A673 (cell line): ENCODE data around the gene CFHR5.

Experiments used
- CTCF ChIP-seq: fragments of 300-800, 200-600 bp; sonication (generic); conservative IDR thresholded peaks from 2 replicates; pipeline ENCODE4 v1.5.1; 2017; ENCODE audit warnings: low read depth, mild to moderate bottlenecking, antibody characterized with exemption, low read length, moderate library complexity, mixed read lengths
- EZH2 ChIP-seq: fragments of 200-600 bp; sonication (generic); IDR thresholded peaks from 2 replicates; pipeline ENCODE4 v1.6.1; 2017; ENCODE audit warnings: borderline replicate concordance, low read depth, mild to moderate bottlenecking, mixed read lengths, antibody characterized with exemption, low read length; ENCODE audit not compliant: poor library complexity, severe bottlenecking

GRCh38 chr1:197008861-197009260, 31.5 kb downstream of the CFHR5 start:
- no peak for TF ChIP-seq CTCF
- no peak for TF ChIP-seq EZH2
